Measurements from ENCODE around the gene CABCOCO1. TPM values are rescaled to one million over a fixed set of nuclear protein-coding genes. Genes with fewer than 3 reads are reported as not detected.

The CABCOCO1 gene
- total RNA-seq, 1 donor from 2014 or later: not detected

DNA sequence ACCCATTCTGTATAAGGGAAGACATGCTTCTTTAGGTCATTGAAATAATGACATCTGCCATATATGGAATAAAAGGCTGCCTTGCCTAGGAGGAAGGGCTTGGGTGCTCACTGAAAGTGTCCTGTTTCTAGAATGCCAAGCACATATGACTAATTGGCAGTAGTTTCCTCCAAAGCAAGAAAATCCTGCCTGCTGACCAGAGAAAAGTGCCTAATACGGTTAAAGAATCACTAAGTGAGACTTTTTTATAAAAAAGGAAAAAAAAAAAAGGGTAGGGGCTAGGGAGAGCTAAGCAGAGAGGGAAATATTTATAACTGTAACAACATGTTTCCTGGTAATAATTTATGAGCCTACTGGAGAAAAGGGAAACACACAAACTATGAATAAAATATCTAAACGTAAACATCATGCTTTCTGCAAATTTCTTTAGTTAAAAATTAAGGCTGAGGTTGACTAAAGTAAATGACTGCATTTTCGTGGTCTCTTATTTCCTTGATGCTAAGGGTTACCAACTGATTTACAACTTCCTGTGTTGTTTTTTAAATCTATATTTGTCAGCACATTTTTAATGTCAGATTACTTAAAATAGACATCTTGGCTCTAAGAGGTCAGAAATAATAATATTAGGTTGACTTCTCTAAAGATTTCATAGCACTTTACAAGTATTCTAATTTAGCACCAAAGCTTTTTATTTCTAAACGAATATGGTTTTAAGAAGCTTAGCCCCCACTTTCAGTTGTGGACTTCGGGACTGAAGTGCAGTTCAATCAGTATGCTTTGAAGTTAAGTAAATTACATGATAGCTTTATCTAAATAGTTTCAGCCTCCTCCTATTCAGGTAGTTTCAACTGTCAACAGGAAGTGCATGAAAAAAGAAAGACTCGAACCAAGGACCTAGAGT lies 89.6 kb downstream of the CABCOCO1 start:
- H3K36me3 ChIP-seq (ENCODE audit: control insufficient read depth, insufficient read depth, low read length): no peaks in the 10 kb centered on the region
- TF ChIP-seq, protein P1, sequence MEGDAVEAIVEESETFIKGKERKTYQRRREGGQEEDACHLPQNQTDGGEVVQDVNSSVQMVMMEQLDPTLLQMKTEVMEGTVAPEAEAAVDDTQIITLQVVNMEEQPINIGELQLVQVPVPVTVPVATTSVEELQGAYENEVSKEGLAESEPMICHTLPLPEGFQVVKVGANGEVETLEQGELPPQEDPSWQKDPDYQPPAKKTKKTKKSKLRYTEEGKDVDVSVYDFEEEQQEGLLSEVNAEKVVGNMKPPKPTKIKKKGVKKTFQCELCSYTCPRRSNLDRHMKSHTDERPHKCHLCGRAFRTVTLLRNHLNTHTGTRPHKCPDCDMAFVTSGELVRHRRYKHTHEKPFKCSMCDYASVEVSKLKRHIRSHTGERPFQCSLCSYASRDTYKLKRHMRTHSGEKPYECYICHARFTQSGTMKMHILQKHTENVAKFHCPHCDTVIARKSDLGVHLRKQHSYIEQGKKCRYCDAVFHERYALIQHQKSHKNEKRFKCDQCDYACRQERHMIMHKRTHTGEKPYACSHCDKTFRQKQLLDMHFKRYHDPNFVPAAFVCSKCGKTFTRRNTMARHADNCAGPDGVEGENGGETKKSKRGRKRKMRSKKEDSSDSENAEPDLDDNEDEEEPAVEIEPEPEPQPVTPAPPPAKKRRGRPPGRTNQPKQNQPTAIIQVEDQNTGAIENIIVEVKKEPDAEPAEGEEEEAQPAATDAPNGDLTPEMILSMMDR (IDR thresholded peaks at IDR 0.05; ENCODE audit: insufficient read depth, low read length, severe bottlenecking): no peak
- peak; percentile 76 for DNase-seq (ENCODE audit: low read depth)
- no peaks in the 10 kb centered on the region for H3K27me3 ChIP-seq (ENCODE audit: control insufficient read depth, insufficient read depth, low read length)
- no peak for FAIRE-seq
- no peak overlapping the region for H3K4me3 ChIP-seq (ENCODE audit: low read depth, low read length)

DNA sequence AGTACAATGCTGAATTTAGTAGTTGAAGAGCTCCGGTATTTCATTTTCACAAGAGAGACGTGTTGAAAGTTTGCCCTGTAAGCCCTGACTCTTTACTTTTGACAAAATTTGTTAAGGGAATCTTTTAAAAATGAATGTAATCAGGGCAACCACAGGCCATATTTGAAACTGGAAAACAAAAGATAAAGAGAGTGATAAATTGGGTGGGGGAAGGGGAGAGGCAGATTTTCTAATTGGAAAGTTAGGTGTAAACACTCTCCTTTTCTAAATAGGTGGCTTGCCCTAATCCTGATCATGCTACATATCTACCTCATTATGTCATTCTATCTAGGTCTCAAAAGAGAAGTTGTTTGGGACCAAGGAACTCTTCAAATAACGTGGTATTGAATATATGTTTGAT lies 90.7 kb downstream of the CABCOCO1 start:
- Histone ChIP-seq H3K36me3 (ENCODE audit: control insufficient read depth, insufficient read depth, low read length) (no peaks in the 10 kb centered on the region), H3K27me3 (ENCODE audit: control insufficient read depth, insufficient read depth, low read length) (no peaks in the 10 kb centered on the region), H3K4me3 (ENCODE audit: low read depth, low read length) (no peak overlapping the region)
- no peak for FAIRE-seq
- no peak for DNase-seq (ENCODE audit: low read depth)
- TF ChIP-seq, protein P1 (IDR thresholded peaks at IDR 0.05; ENCODE audit: insufficient read depth, low read length, severe bottlenecking): no peak

DNA sequence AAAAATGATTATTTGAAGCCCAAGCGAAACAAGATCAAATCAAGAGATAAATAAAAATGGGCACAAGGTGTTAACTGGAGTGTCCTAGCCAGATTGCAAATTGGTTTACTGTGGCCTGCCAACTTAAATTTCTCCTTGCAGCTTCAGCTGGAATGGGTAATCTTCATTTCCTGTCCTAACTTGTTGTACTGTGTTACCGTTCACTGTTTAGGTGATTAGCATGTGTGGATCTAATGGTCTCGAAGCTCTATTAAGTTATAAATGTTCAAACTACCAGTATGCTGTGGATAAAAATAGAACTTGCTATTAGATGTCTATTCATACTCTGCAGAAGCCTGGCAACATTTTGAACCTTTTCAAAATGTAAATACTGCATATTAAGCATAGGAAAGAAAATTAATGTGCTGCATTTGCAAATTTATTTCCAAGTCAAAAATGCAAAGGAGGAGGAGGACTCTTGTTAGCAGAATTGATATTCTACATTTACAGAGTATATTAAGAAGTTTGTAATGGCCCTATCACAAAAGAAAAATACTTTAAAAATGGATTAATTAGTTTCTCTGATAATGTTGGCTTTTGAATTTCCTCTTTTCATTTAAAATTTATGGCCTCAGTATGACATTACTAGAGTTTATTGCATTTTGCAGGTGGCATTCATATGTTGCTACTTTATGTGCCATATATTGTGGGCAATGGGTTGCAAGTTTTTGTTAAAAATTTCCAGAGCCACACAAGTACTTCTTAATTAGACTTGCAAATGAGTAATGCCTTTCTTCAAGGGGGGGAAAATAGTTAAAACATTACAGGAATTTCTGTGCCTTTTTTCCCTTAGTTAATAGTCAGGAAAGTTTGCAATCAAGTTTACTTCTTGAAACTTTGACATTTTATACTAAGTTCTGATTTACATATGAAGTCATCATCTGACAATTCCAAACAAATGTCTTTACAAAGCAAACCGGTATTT lies 92.1 kb downstream of the CABCOCO1 start:
- H3K27me3 ChIP-seq (ENCODE audit: control insufficient read depth, insufficient read depth, low read length): no peaks in the 10 kb centered on the region
- FAIRE-seq (no peak), DNase-seq (ENCODE audit: low read depth) (peak; percentile 78)
- H3K4me3 ChIP-seq (ENCODE audit: low read depth, low read length): no peak overlapping the region
- no peaks in the 10 kb centered on the region for H3K36me3 ChIP-seq (ENCODE audit: control insufficient read depth, insufficient read depth, low read length)
- TF ChIP-seq, protein P1 (IDR thresholded peaks at IDR 0.05; ENCODE audit: insufficient read depth, low read length, severe bottlenecking): no peak

DNA sequence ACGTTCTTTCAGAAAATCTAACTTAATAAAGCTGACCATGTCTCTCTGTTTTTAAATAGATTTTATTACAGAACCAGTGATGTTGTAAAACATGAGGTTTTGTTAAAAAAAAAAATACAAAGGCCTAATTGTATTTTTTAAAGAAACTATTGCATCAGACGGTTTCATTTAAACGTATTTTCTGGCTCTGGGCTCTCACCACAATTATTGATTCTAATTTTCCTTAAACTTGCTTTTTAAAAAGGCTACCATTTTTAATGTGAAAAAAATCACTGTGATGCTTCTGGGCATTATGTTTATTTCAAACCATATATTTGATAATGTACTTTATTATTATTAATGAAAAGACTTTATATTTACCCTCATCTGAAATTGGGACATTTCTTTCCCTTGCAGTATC lies 94.3 kb downstream of the CABCOCO1 start:
- H3K36me3 ChIP-seq (ENCODE audit: control insufficient read depth, insufficient read depth, low read length): no peaks in the 10 kb centered on the region
- DNase-seq (ENCODE audit: low read depth) (no peak), FAIRE-seq (no peak)
- H3K27me3 ChIP-seq (ENCODE audit: control insufficient read depth, insufficient read depth, low read length): no peaks in the 10 kb centered on the region
- H3K4me3 ChIP-seq (ENCODE audit: low read depth, low read length): no peak overlapping the region
- TF ChIP-seq, protein P1 (IDR thresholded peaks at IDR 0.05; ENCODE audit: insufficient read depth, low read length, severe bottlenecking): no peak

DNA sequence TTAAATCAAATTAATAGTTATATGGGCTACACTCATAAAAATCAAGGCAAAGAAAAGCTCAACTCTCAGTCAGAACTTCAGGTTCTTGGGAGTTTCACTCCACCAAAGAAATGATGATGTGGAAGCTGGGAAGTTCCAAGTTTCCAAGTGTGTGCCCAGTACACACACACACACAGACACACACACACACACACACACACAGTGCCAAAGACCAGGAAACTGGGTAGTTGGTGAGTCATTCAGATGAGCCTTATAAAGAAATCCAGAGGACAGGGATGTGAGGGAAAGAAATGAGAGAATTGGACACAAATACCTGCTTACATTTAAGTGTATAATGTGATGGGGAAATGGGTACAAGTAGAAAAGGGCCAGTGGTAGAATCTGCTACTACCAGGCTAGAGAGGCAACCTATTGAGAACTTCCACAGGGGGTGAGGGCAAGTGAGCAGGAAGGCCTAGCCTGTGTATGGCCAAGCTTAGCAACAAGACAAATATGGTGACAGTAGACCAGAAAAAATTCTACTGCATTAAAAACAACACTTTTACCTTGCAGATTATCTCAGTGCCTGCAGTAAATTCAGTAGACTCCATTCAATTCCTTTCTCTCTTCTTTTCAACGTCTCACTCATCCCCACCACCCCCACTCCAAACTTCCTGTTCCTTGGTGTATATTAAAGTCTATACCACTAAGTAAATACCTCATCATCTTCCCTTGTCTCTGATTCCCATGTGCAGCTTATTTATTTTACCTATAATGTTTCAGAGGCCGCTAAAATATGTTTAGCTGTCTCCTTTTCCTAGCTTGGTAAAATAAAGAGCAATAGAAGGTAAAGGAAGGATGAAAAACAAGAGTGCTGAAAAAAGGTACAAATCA lies 95.0 kb downstream of the CABCOCO1 start:
- Histone ChIP-seq H3K27me3 (ENCODE audit: control insufficient read depth, insufficient read depth, low read length) (no peaks in the 10 kb centered on the region), H3K36me3 (ENCODE audit: control insufficient read depth, insufficient read depth, low read length) (no peaks in the 10 kb centered on the region), H3K4me3 (ENCODE audit: low read depth, low read length) (no peak overlapping the region)
- FAIRE-seq (no peak), DNase-seq (ENCODE audit: low read depth) (peak; percentile 79)
- TF ChIP-seq, protein P1 (IDR thresholded peaks at IDR 0.05; ENCODE audit: insufficient read depth, low read length, severe bottlenecking): no peak

All from bronchial epithelial cell (primary cell).